ENCODE data around the gene MATN4. TPM values are rescaled to one million over a fixed set of nuclear protein-coding genes. Genes with fewer than 3 reads are reported as not detected.

The MATN4 gene
- total RNA-seq, 5 donors from 2014 or later (not counting 1 experiment from before 2014, with no cell fraction given) = not detected

GRCh38 chr20:45289942-45290676 lies 18.0 kb downstream of the MATN4 start:
- Mint-ChIP-seq H3K9me3 (no peaks in the 10 kb centered on the region), H3K27ac (no peak overlapping the region), H3K36me3 (no peaks in the 10 kb centered on the region), H3K27me3 (peaks cover 42 to 53% of the 10 kb centered on the region in 2 donors), H3K4me3 (no peak overlapping the region), H3K4me1 (peaks cover 14 to 21% (median 17%) of the 10 kb centered on the region in 3 donors)
- no peaks in the 10 kb centered on the region for H3K36me3 ChIP-seq (ENCODE audit: control insufficient read depth in 2 of 2, extremely low read depth in 1 of 2, insufficient read depth in 1 of 2, low read length in 1 of 2)
- no peak overlapping the region for H3K27ac ChIP-seq (ENCODE audit: low read length)
- ATAC-seq (replicated peaks in 1 of 4) (no peak), DNase-seq (no peak)
- 69% methylated on average over 2 of the region's 13 CpGs for WGBS (ENCODE audit: insufficient coverage)
- no peak overlapping the region for H3K4me3 ChIP-seq (ENCODE audit: control insufficient read depth in 1 of 2, extremely low read depth in 1 of 2, low read length in 1 of 2)
- H3K9me3 ChIP-seq = no peaks in the 10 kb centered on the region
- H3K27me3 ChIP-seq (replicated peaks in 1 of 2; ENCODE audit: control insufficient read depth in 2 of 2, extremely low read depth in 1 of 2, insufficient read depth in 2 of 2, low read length in 1 of 2) = peaks cover 11 to 48% of the 10 kb centered on the region in 2 experiments
- H3K4me1 ChIP-seq (ENCODE audit: control insufficient read depth in 1 of 2, extremely low read depth in 1 of 2, insufficient read depth in 2 of 2, low read length in 2 of 2) = peaks cover 0 to 20% of the 10 kb centered on the region in 2 experiments
- ChIA-PET CTCF (interaction anchor here (0.7 to 2.4 kb wide), 5 partner anchors 11 to 279 kb away, joined by 3 to 12 read pairs (median 3); no protein-coding TSS in a partner anchor), POLR2A (no interaction called here)

- no peak for ATAC-seq (replicated peaks in 1 of 4)
- no peaks in the 10 kb centered on the region for H3K9me3 Mint-ChIP-seq
- Histone ChIP-seq H3K4me3 (ENCODE audit: control insufficient read depth in 1 of 2, extremely low read depth in 1 of 2, low read length in 1 of 2) (no peak overlapping the region), H3K36me3 (ENCODE audit: control insufficient read depth in 2 of 2, extremely low read depth in 1 of 2, insufficient read depth in 1 of 2, low read length in 1 of 2) (no peaks in the 10 kb centered on the region), H3K27ac (ENCODE audit: low read length) (no peak overlapping the region), H3K4me1 (ENCODE audit: control insufficient read depth in 1 of 2, extremely low read depth in 1 of 2, insufficient read depth in 2 of 2, low read length in 2 of 2) (peaks cover 0 to 18% of the 10 kb centered on the region in 2 experiments), H3K9me3 (no peaks in the 10 kb centered on the region), H3K27me3 (replicated peaks in 1 of 2; ENCODE audit: control insufficient read depth in 2 of 2, extremely low read depth in 1 of 2, insufficient read depth in 2 of 2, low read length in 1 of 2) (peaks cover 3 to 44% of the 10 kb centered on the region in 2 experiments)
- peaks cover 40 to 48% of the 10 kb centered on the region in 2 donors for H3K27me3 Mint-ChIP-seq
- ChIA-PET POLR2A (no interaction called here), CTCF (no interaction called here)
- H3K4me1 Mint-ChIP-seq = peaks cover 11 to 18% (median 14%) of the 10 kb centered on the region in 3 donors
- no peaks in the 10 kb centered on the region for H3K36me3 Mint-ChIP-seq
- H3K4me3 Mint-ChIP-seq = no peak overlapping the region
- H3K27ac Mint-ChIP-seq = no peak overlapping the region
- DNase-seq = no peak
- WGBS (ENCODE audit: insufficient coverage) = 90% methylated on average over 2 of the region's 5 CpGs
Observed at GRCh38 chr20:45288860-45289259, 19.2 kb downstream of the MATN4 start.

DNA sequence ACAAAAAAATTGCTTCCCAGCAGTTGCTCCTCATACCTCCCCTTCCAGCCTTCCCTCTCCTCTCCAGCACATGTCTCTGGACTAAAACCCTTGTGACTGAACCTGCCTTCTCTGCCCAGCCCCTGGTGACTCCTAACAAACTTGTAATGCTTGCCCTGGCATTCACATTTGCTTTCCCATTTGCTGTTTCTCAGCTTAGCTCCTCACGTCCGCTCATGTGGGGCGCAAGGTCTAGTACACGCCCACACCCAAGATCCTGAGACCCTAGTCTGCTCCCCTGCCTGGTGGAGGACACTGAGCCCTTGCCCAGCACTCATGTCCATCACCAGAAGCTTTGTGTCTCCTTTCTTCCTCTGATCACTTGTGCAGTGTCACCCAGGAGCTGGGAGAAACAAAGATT lies 19.7 kb downstream of the MATN4 start:
- Mint-ChIP-seq H3K9me3 (no peaks in the 10 kb centered on the region), H3K27me3 (peaks cover 40 to 48% of the 10 kb centered on the region in 2 donors), H3K4me1 (peaks cover 9 to 15% (median 11%) of the 10 kb centered on the region in 3 donors), H3K36me3 (no peaks in the 10 kb centered on the region), H3K27ac (no peak overlapping the region), H3K4me3 (no peak overlapping the region)
- no peak overlapping the region for H3K27ac ChIP-seq (ENCODE audit: low read length)
- no peaks in the 10 kb centered on the region for H3K36me3 ChIP-seq (ENCODE audit: control insufficient read depth in 2 of 2, extremely low read depth in 1 of 2, insufficient read depth in 1 of 2, low read length in 1 of 2)
- 55% methylated on average over 4 of the region's 4 CpGs for WGBS (ENCODE audit: insufficient coverage)
- peaks cover 3 to 40% of the 10 kb centered on the region in 2 experiments for H3K27me3 ChIP-seq (replicated peaks in 1 of 2; ENCODE audit: control insufficient read depth in 2 of 2, extremely low read depth in 1 of 2, insufficient read depth in 2 of 2, low read length in 1 of 2)
- H3K4me3 ChIP-seq (ENCODE audit: control insufficient read depth in 1 of 2, extremely low read depth in 1 of 2, low read length in 1 of 2) = no peak overlapping the region
- ATAC-seq (replicated peaks in 1 of 4) (no peak), DNase-seq (no peak)
- H3K9me3 ChIP-seq = no peaks in the 10 kb centered on the region
- H3K4me1 ChIP-seq (ENCODE audit: control insufficient read depth in 1 of 2, extremely low read depth in 1 of 2, insufficient read depth in 2 of 2, low read length in 2 of 2) = peaks cover 0 to 13% of the 10 kb centered on the region in 2 experiments
- CTCF ChIA-PET = interaction anchor here in 1 of 2 donors (0.5 kb wide), 1 partner anchor 643 kb away, joined by 3 read pairs; no protein-coding TSS in a partner anchor
- POLR2A ChIA-PET = no interaction called here

GRCh38 chr20:45283551-45284057 lies 24.5 kb downstream of the MATN4 start:
- no peak overlapping the region for H3K4me3 ChIP-seq (ENCODE audit: control insufficient read depth in 1 of 2, extremely low read depth in 1 of 2, low read length in 1 of 2)
- DNase-seq (no peak), ATAC-seq (replicated peaks in 1 of 4) (no peak)
- H3K27ac ChIP-seq (ENCODE audit: low read length) = no peak overlapping the region
- H3K9me3 ChIP-seq = no peaks in the 10 kb centered on the region
- CTCF ChIA-PET = interaction anchor here in 1 of 2 donors (1.0 to 1.9 kb wide), 2 partner anchors 10 kb away, joined by 3 to 9 read pairs; no protein-coding TSS in a partner anchor
- Mint-ChIP-seq H3K4me3 (no peak overlapping the region), H3K27ac (no peak overlapping the region), H3K27me3 (peaks cover 38 to 45% of the 10 kb centered on the region in 2 donors), H3K36me3 (no peaks in the 10 kb centered on the region), H3K9me3 (no peaks in the 10 kb centered on the region), H3K4me1 (no peaks in the 10 kb centered on the region)
- H3K36me3 ChIP-seq (ENCODE audit: control insufficient read depth in 2 of 2, extremely low read depth in 1 of 2, insufficient read depth in 1 of 2, low read length in 1 of 2) = no peaks in the 10 kb centered on the region
- WGBS (ENCODE audit: insufficient coverage) = 70% methylated on average over 2 of the region's 4 CpGs
- POLR2A ChIA-PET = no interaction called here
- no peaks in the 10 kb centered on the region for H3K4me1 ChIP-seq (ENCODE audit: control insufficient read depth in 1 of 2, extremely low read depth in 1 of 2, insufficient read depth in 2 of 2, low read length in 2 of 2)
- peaks cover 0 to 27% of the 10 kb centered on the region in 2 experiments for H3K27me3 ChIP-seq (replicated peaks in 1 of 2; ENCODE audit: control insufficient read depth in 2 of 2, extremely low read depth in 1 of 2, insufficient read depth in 2 of 2, low read length in 1 of 2)

DNA sequence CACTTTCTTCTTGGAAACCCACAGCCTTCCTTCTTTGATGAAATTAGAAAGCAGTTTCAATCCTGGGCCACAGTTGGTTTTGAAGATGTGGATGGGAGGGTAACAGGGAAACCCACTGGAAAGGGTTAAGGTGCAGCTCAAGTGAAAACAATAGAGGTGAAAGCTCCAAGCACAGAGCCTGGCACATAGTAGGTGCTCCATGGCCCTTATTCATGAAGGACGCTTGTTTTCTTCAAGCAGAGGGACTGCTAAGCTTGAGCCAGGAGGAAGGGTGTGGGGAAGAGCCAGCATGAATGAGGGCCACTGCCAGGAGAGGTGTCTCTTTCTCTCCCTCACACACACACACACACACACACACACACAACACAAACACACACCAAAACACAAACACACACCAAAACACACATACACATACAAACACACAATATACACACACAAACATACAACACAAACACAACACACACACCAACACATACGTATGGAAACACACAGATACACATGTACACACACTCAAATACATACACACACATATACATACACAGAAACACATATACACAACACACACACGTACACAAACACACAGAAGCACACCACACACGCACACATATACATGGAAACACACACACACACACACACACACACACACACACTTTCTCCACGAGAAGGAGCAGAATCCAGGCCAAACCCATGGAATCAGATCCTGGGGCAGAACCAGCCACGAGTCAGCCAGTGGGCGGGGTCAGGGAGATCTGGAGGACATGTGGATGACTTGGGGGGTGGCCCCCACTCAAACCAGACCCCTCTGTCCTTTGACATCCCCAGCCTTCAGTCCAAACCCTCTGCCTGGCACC lies 25.2 kb downstream of the MATN4 start:
- CTCF ChIA-PET = interaction anchor here in 1 of 2 donors (1.0 kb wide), 1 partner anchor 11 kb away, joined by 4 read pairs; no protein-coding TSS in a partner anchor

DNA sequence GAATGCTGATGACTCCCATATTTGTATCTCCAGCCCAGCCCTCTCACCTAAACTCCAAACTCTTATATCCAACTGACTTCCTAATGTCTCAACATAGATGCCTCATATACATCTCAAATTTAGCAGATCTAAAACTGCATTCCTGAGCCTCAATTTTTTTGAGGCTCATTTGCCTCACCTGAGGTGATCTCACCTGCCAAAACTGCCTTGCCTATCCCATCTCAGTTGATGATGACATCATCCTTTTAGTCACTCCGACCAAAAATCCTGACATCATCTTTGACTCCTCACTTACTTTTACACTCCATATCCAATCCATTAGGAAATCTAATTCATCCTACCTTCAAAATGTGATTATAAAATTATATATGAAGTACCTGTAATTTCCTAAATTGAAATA lies 28.1 kb downstream of the MATN4 start:
- ChIA-PET CTCF (no interaction called here), POLR2A (no interaction called here)
- Mint-ChIP-seq H3K27ac (no peak overlapping the region), H3K36me3 (no peaks in the 10 kb centered on the region), H3K4me3 (no peak overlapping the region), H3K9me3 (no peaks in the 10 kb centered on the region), H3K4me1 (no peaks in the 10 kb centered on the region), H3K27me3 (peaks cover 42 to 49% of the 10 kb centered on the region in 2 donors)
- no peak for DNase-seq
- Histone ChIP-seq H3K9me3 (no peaks in the 10 kb centered on the region), H3K4me3 (ENCODE audit: control insufficient read depth in 1 of 2, extremely low read depth in 1 of 2, low read length in 1 of 2) (no peak overlapping the region), H3K36me3 (ENCODE audit: control insufficient read depth in 2 of 2, extremely low read depth in 1 of 2, insufficient read depth in 1 of 2, low read length in 1 of 2) (no peaks in the 10 kb centered on the region), H3K27ac (ENCODE audit: low read length) (no peak overlapping the region), H3K27me3 (replicated peaks in 1 of 2; ENCODE audit: control insufficient read depth in 2 of 2, extremely low read depth in 1 of 2, insufficient read depth in 2 of 2, low read length in 1 of 2) (peaks cover 0 to 19% of the 10 kb centered on the region in 2 experiments), H3K4me1 (ENCODE audit: control insufficient read depth in 1 of 2, extremely low read depth in 1 of 2, insufficient read depth in 2 of 2, low read length in 2 of 2) (no peaks in the 10 kb centered on the region)
- ATAC-seq (replicated peaks in 1 of 4) = no peak
- WGBS (ENCODE audit: insufficient coverage) = no CpG with 5 or more reads among the region's 1 CpG

More for the DNA sequence above, 25.2 kb downstream of the MATN4 start:
- H3K27me3 Mint-ChIP-seq = peaks cover 37 to 46% of the 10 kb centered on the region in 2 donors
- no peak overlapping the region for H3K27ac Mint-ChIP-seq
- H3K27ac ChIP-seq (ENCODE audit: low read length) = no peak overlapping the region
- H3K9me3 ChIP-seq = no peaks in the 10 kb centered on the region
- DNase-seq (no peak), ATAC-seq (replicated peaks in 1 of 4) (no peak)
- H3K4me1 Mint-ChIP-seq = no peaks in the 10 kb centered on the region
- no peaks in the 10 kb centered on the region for H3K36me3 Mint-ChIP-seq
- H3K4me3 Mint-ChIP-seq = no peak overlapping the region
- POLR2A ChIA-PET = no interaction called here
- H3K4me3 ChIP-seq (ENCODE audit: control insufficient read depth in 1 of 2, extremely low read depth in 1 of 2, low read length in 1 of 2) = no peak overlapping the region
- H3K36me3 ChIP-seq (ENCODE audit: control insufficient read depth in 2 of 2, extremely low read depth in 1 of 2, insufficient read depth in 1 of 2, low read length in 1 of 2) = no peaks in the 10 kb centered on the region
- H3K9me3 Mint-ChIP-seq = no peaks in the 10 kb centered on the region
- H3K27me3 ChIP-seq (replicated peaks in 1 of 2; ENCODE audit: control insufficient read depth in 2 of 2, extremely low read depth in 1 of 2, insufficient read depth in 2 of 2, low read length in 1 of 2) = peaks cover 0 to 22% of the 10 kb centered on the region in 2 experiments
- H3K4me1 ChIP-seq (ENCODE audit: control insufficient read depth in 1 of 2, extremely low read depth in 1 of 2, insufficient read depth in 2 of 2, low read length in 2 of 2) = no peaks in the 10 kb centered on the region
- WGBS (ENCODE audit: insufficient coverage) = 56% methylated on average over 1 of the region's 7 CpGs

Data from T-cell (primary cell).